HEK293 (cell line): ENCODE results near the gene SKOR2.
"Not testable (repeated sequence)": the region's sequence is repeated elsewhere in the genome, so short reads cannot be mapped to it uniquely, and the experiment has no call there.

Experiments used
- CTCF ChIA-PET: fragments of 350-600 bp; formaldehyde crosslinking; extraction: SDS; loops from one replicate; lab custom pipeline; 2021; ENCODE audit warnings: antibody characterized with exemption; lab: Yijun Ruan, JAX
- POLR2A ChIA-PET: fragments of 300-600 bp; formaldehyde crosslinking; extraction: SDS; loops from one replicate; lab custom pipeline; 2020; ENCODE audit warnings: antibody characterized with exemption, inconsistent platforms; lab: Yijun Ruan, JAX
- H3K27ac ChIP-seq: fragments of 200-500 bp; sonication (Bioruptor generic); 2 replicates; pipeline ENCODE4 v1.5.1; 2014; ENCODE audit warnings: low read depth, low read length, control low read depth, inconsistent platforms; ENCODE audit errors: extremely low read depth
- H3K36me3 ChIP-seq, 2 experiments: fragments of 200-500 bp in 1 of 2; sonication (Bioruptor generic) in 1 of 2; 1 replicate in 1 of 2; 2 replicates in 1 of 2; pipeline ENCODE4 v1.5.1; 2014 to 2017; ENCODE audit warnings: inconsistent platforms in 2 of 2, low read length in 2 of 2; ENCODE audit not compliant: control insufficient read depth in 2 of 2, insufficient read depth in 1 of 2
- H3K4me1 ChIP-seq: fragments of 200-500 bp; sonication (Bioruptor generic); 2 replicates; pipeline ENCODE4 v1.5.1; 2014; ENCODE audit warnings: mild to moderate bottlenecking, low read length, inconsistent platforms; ENCODE audit not compliant: control insufficient read depth, insufficient read depth
- H3K4me3 ChIP-seq: 2 replicates; pipeline ENCODE4 v1.5.1; 2011; ENCODE audit warnings: low read depth, mild to moderate bottlenecking, control low read depth, low read length, moderate library complexity
- H3K9me3 ChIP-seq: fragments of 200-500 bp; sonication (Bioruptor generic); 2 replicates; pipeline ENCODE4 v1.5.1; 2014; ENCODE audit warnings: low read depth, low read length, inconsistent platforms; ENCODE audit not compliant: control insufficient read depth, insufficient read depth
- FEZF1 ChIP-seq: fragments of 450-650 bp; formaldehyde crosslinking; IDR thresholded peaks from 2 replicates; pipeline ENCODE4 v1.5.1; 2016; ENCODE audit warnings: missing biosample characterization, missing genetic modification characterization
- GFI1B ChIP-seq: fragments of 450-650 bp; formaldehyde crosslinking; IDR thresholded peaks from 2 replicates; pipeline ENCODE4 v1.5.1; 2016; ENCODE audit warnings: missing biosample characterization, missing genetic modification characterization
- OVOL3 ChIP-seq: fragments of 450-650 bp; formaldehyde crosslinking; IDR thresholded peaks from 2 replicates; pipeline ENCODE4 v1.5.1; 2016; ENCODE audit warnings: missing biosample characterization, missing genetic modification characterization
- SCRT1 ChIP-seq: fragments of 450-650 bp; formaldehyde crosslinking; IDR thresholded peaks from 2 replicates; pipeline ENCODE4 v1.5.1; 2016; ENCODE audit warnings: missing biosample characterization, missing genetic modification characterization, borderline replicate concordance
- ZBTB49 ChIP-seq: fragments of 450-650 bp; formaldehyde crosslinking; IDR thresholded peaks from 2 replicates; pipeline ENCODE4 v1.5.1; 2016; ENCODE audit warnings: missing biosample characterization, missing genetic modification characterization, low read depth
- ZFP37 ChIP-seq: fragments of 450-650 bp; formaldehyde crosslinking; IDR thresholded peaks from 2 replicates; pipeline ENCODE4 v1.5.1; 2016; ENCODE audit warnings: missing biosample characterization, missing genetic modification characterization
- ZNF157 ChIP-seq: fragments of 450-650 bp; formaldehyde crosslinking; IDR thresholded peaks from 2 replicates; pipeline ENCODE4 v1.5.1; 2016; ENCODE audit warnings: missing biosample characterization, missing genetic modification characterization
- ZNF221 ChIP-seq: fragments of 450-650 bp; formaldehyde crosslinking; IDR thresholded peaks from 2 replicates; pipeline ENCODE4 v1.5.1; 2017; ENCODE audit warnings: missing biosample characterization, missing genetic modification characterization, borderline replicate concordance
- ZNF366 ChIP-seq: fragments of 450-650 bp; formaldehyde crosslinking; conservative IDR thresholded peaks from 2 replicates; pipeline ENCODE4 v1.5.1; 2016; ENCODE audit warnings: missing biosample characterization, missing genetic modification characterization
- ZNF37A ChIP-seq: fragments of 450-650 bp; IDR thresholded peaks from 2 replicates; pipeline ENCODE4 v1.5.1; 2018; ENCODE audit warnings: missing biosample characterization, missing genetic modification characterization
- ZNF394 ChIP-seq: fragments of 450-650 bp; formaldehyde crosslinking; IDR thresholded peaks from 2 replicates; pipeline ENCODE4 v1.5.1; 2016; ENCODE audit warnings: missing biosample characterization, missing genetic modification characterization, mild to moderate bottlenecking, moderate library complexity, borderline replicate concordance
- ZNF501 ChIP-seq: fragments of 450-650 bp; formaldehyde crosslinking; IDR thresholded peaks from 2 replicates; pipeline ENCODE4 v1.5.1; 2016; ENCODE audit warnings: missing biosample characterization, missing genetic modification characterization
- ZNF585B ChIP-seq: fragments of 450-650 bp; formaldehyde crosslinking; IDR thresholded peaks from 2 replicates; pipeline ENCODE4 v1.5.1; 2016; ENCODE audit warnings: missing biosample characterization, missing genetic modification characterization
- ZNF610 ChIP-seq: fragments of 450-650 bp; formaldehyde crosslinking; IDR thresholded peaks from 2 replicates; pipeline ENCODE4 v1.5.1; 2016; ENCODE audit warnings: missing biosample characterization, missing genetic modification characterization, borderline replicate concordance
- ZNF791 ChIP-seq: fragments of 450-650 bp; formaldehyde crosslinking; IDR thresholded peaks from 2 replicates; pipeline ENCODE4 v1.5.1; 2016; ENCODE audit warnings: missing biosample characterization, missing genetic modification characterization
- TF ChIP-seq, protein P1 (sequence below): fragments of 450-650 bp; formaldehyde crosslinking; optimal IDR thresholded peaks from 2 replicates; pipeline ENCODE3; 2016; ENCODE audit warnings: missing biosample characterization, mild to moderate bottlenecking, missing genetic modification characterization
- TF ChIP-seq, protein P2 (sequence below): fragments of 450-650 bp; formaldehyde crosslinking; IDR thresholded peaks from 2 replicates; pipeline ENCODE4 v1.5.1; 2016; ENCODE audit warnings: missing biosample characterization, missing genetic modification characterization

The SKOR2 gene

DNA sequence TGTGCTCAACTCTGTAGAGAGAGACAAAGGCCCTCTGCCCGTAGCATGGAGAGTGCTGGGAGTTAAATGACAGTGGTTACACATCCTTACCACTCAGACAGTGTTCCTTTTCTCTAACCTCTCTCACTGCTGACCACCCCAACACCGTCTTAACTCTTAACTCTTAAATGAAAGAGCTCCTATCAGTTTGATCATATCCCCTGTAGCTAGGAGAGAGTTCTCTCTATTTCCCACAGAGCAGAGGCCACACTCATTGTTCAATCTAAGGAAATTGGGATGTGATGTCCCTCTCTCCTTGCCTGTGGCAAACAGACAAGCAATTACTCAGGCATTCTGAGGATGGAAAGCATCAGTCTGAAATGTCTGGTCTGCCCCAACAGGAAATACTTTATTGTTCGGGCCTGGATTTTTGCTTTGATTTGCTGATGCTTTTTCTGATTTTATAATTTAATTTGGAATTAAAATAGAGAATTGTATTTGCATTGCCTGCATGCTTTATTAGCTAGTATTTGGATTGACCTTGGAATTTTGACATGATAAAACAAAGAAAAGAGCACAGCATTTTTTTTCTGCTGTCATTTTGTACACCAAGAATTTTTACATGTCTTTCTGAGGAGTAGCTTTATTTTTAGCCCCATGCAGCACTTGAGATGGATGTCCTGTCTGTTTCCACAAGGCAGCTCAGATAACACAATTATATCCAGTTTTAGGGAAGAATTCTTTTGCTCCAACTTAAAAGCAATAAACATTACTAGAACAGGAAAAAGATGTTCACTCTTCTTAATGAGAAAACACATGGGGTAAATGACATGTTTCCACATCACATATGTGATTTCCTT lies 47.6 kb downstream of the SKOR2 start:
- no peaks in the 10 kb centered on the region for H3K4me1 ChIP-seq
- TF ChIP-seq ZNF394 (tag by site-specific recombination) = no peak
- TF ChIP-seq ZNF610 (tag by site-specific recombination) = no peak
- no peak for TF ChIP-seq ZNF221 (tag by site-specific recombination)
- TF ChIP-seq ZNF501 = no peak
- TF ChIP-seq SCRT1 (tag by site-specific recombination) = no peak
- no peak for TF ChIP-seq GFI1B (tag by site-specific recombination)
- no peak for TF ChIP-seq OVOL3 (tag by site-specific recombination)
- TF ChIP-seq ZNF585B (tag by site-specific recombination) = no peak
- TF ChIP-seq ZNF37A (tag by site-specific recombination) = no peak
- TF ChIP-seq ZNF157 (tag by site-specific recombination) = no peak
- no peak for TF ChIP-seq ZBTB49 (tag by site-specific recombination)
- TF ChIP-seq ZNF366 (tag by site-specific recombination) = no peak
- no peak for TF ChIP-seq ZNF791 (tag by site-specific recombination)
- TF ChIP-seq, protein P1, sequence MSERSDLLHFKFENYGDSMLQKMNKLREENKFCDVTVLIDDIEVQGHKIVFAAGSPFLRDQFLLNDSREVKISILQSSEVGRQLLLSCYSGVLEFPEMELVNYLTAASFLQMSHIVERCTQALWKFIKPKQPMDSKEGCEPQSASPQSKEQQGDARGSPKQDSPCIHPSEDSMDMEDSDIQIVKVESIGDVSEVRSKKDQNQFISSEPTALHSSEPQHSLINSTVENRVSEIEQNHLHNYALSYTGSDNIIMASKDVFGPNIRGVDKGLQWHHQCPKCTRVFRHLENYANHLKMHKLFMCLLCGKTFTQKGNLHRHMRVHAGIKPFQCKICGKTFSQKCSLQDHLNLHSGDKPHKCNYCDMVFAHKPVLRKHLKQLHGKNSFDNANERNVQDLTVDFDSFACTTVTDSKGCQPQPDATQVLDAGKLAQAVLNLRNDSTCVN (tag by site-specific recombination) = no peak
- TF ChIP-seq, all 188 proteins: peak for 0
- ChIA-PET POLR2A (interaction anchor here (2.4 kb wide), 1 partner anchor 54 kb away, joined by 13 read pairs; the partner anchor contains the start of gene HDHD2), CTCF (interaction anchor here (0.7 to 5.6 kb wide), 28 partner anchors 8 to 1051 kb away, joined by 3 to 93 read pairs (median 7); no protein-coding TSS in a partner anchor)
- Histone ChIP-seq H3K4me3 (no peak overlapping the region), H3K36me3 (no peaks in the 10 kb centered on the region), H3K9me3 (no peaks in the 10 kb centered on the region), H3K27ac (no peak overlapping the region)

DNA sequence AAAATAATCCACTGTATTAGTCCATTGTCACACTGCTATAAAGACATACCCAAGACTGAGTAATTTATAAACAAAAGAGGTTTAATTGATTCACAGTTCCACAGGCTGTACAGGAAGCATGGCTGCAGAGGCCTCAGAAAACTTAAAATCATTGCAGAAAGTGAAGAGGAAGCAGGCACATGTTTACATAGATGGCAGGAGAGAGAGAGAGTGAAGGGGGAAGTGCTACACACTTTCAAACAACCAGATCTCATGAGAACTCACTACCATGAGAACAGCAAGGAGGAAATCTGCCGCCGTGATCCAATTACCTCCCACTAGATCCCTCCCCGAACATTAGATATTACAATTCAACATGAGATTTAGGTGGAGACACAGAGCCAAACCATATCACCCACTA lies 55.5 kb downstream of the SKOR2 start:
- not testable (repeated sequence) for H3K9me3 ChIP-seq, H3K4me1 ChIP-seq, H3K27ac ChIP-seq, H3K4me3 ChIP-seq, H3K36me3 ChIP-seq
- POLR2A ChIA-PET = interaction anchor here (0.7 kb wide), 1 partner anchor 46 kb away, joined by 3 read pairs; the partner anchor contains the start of gene HDHD2
- CTCF ChIA-PET = interaction anchor here (0.6 to 1.3 kb wide), 2 partner anchors 9 to 388 kb away, joined by 4 to 7 read pairs; no protein-coding TSS in a partner anchor

DNA sequence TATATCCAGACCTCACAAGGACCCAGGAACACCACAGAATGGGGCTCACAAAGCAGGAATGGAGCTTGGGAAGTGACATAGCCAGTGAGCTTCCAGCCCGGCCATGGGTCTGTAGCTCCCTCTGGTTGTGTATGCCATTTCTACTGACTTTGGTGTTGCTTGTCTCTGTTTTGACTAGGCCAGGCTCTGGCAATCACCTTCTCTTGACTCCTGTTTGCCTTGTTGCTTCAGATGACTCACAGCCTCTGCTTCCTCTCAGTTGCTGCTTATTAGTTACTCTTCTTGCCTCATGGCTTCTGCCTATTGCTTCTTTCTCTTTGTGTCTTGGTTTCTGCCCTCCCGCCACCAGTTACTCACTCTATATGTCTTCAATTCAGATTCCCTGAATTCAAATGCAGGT lies 59.5 kb downstream of the SKOR2 start:
- Histone ChIP-seq H3K4me3 (no peak overlapping the region), H3K27ac (no peak overlapping the region), H3K9me3 (no peaks in the 10 kb centered on the region), H3K36me3 (no peaks in the 10 kb centered on the region), H3K4me1 (no peaks in the 10 kb centered on the region)
- ChIA-PET CTCF (interaction anchor here (1.2 kb wide), 1 partner anchor 18 kb away, joined by 4 read pairs; no protein-coding TSS in a partner anchor), POLR2A (no interaction called here)
- TF ChIP-seq FEZF1 (tag by site-specific recombination) (no peak), ZFP37 (no peak)
- TF ChIP-seq, protein P2, sequence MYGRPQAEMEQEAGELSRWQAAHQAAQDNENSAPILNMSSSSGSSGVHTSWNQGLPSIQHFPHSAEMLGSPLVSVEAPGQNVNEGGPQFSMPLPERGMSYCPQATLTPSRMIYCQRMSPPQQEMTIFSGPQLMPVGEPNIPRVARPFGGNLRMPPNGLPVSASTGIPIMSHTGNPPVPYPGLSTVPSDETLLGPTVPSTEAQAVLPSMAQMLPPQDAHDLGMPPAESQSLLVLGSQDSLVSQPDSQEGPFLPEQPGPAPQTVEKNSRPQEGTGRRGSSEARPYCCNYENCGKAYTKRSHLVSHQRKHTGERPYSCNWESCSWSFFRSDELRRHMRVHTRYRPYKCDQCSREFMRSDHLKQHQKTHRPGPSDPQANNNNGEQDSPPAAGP (tag by site-specific recombination) = no peak
